Measurements from ENCODE around the gene ECM2. TPM values are rescaled to one million over a fixed set of nuclear protein-coding genes. Genes with fewer than 3 reads are reported as not detected.

Gene ECM2
- total RNA-seq, 1 donor from 2014 or later = 9.4 TPM

- intact Hi-C loops (cut with DNase I) = no loop called here
- DNase-seq (no peak), ATAC-seq (no peak)
- peaks cover 4% of the 10 kb centered on the region for H3K9me3 ChIP-seq
- no peaks in the 10 kb centered on the region for H3K27me3 ChIP-seq (ENCODE audit: low read depth)
- no peaks in the 10 kb centered on the region for H3K36me3 ChIP-seq
- no peaks in the 10 kb centered on the region for H3K4me1 ChIP-seq
- H3K27ac ChIP-seq = no peak overlapping the region
- H3K4me3 ChIP-seq = no peak overlapping the region
- TF ChIP-seq CTCF (IDR thresholded peaks at IDR 0.05) = no peak
These were observed 27.6 kb upstream of the ECM2 start for GRCh38 chr9:92563116-92564100.

- intact Hi-C loops (cut with DNase I) = no loop called here
- DNase-seq = no peak
- no peak for ATAC-seq
- H3K27me3 ChIP-seq (ENCODE audit: low read depth) = no peaks in the 10 kb centered on the region
- H3K27ac ChIP-seq = no peak overlapping the region
- no peak overlapping the region for H3K4me3 ChIP-seq
- no peak for TF ChIP-seq CTCF (IDR thresholded peaks at IDR 0.05)
- H3K9me3 ChIP-seq = peaks cover 4% of the 10 kb centered on the region
- no peaks in the 10 kb centered on the region for H3K36me3 ChIP-seq
- H3K4me1 ChIP-seq = no peaks in the 10 kb centered on the region
These were observed 26.7 kb upstream of the ECM2 start for GRCh38 chr9:92562461-92562967.

- DNase-seq = no peak
- Histone ChIP-seq H3K4me3 (no peak overlapping the region), H3K9me3 (peaks cover 4% of the 10 kb centered on the region), H3K27me3 (ENCODE audit: low read depth) (no peaks in the 10 kb centered on the region), H3K36me3 (no peaks in the 10 kb centered on the region), H3K4me1 (no peaks in the 10 kb centered on the region), H3K27ac (no peak overlapping the region)
- no peak for TF ChIP-seq CTCF (IDR thresholded peaks at IDR 0.05)
- ATAC-seq = no peak
- intact Hi-C loops (cut with DNase I) = no loop called here
These were observed 25.9 kb upstream of the ECM2 start for GRCh38 chr9:92561374-92562330.

- Histone ChIP-seq H3K27ac (no peak overlapping the region), H3K4me3 (no peak overlapping the region), H3K36me3 (no peaks in the 10 kb centered on the region), H3K27me3 (ENCODE audit: low read depth) (no peaks in the 10 kb centered on the region), H3K4me1 (no peaks in the 10 kb centered on the region), H3K9me3 (no peaks in the 10 kb centered on the region)
- ATAC-seq (no peak), DNase-seq (no peak)
- no peak for TF ChIP-seq CTCF (IDR thresholded peaks at IDR 0.05)
- intact Hi-C loops (cut with DNase I) = no loop called here
These were observed 23.0 kb upstream of the ECM2 start for GRCh38 chr9:92558612-92559374.

- Histone ChIP-seq H3K9me3 (no peaks in the 10 kb centered on the region), H3K4me1 (no peaks in the 10 kb centered on the region), H3K27me3 (ENCODE audit: low read depth) (no peaks in the 10 kb centered on the region), H3K27ac (no peak overlapping the region), H3K4me3 (no peak overlapping the region), H3K36me3 (no peaks in the 10 kb centered on the region)
- intact Hi-C loops (cut with DNase I) = no loop called here
- TF ChIP-seq CTCF (IDR thresholded peaks at IDR 0.05) = no peak
- no peak for ATAC-seq
- DNase-seq = no peak
These were observed 15.0 kb upstream of the ECM2 start for GRCh38 chr9:92550765-92551164.
